Stimulated activated naive CD4-positive, alpha-beta T cell (primary cell): Measurements from ENCODE around the gene STAG2.
"Not testable (repeated sequence)": the region's sequence is repeated elsewhere in the genome, so short reads cannot be mapped to it uniquely, and the experiment has no call there.

Experiments used
- DNase-seq, 6 experiments: peaks; one replicate each; lab custom pipeline; 2025; lab: John Stamatoyannopoulos, UW

The STAG2 gene

DNA sequence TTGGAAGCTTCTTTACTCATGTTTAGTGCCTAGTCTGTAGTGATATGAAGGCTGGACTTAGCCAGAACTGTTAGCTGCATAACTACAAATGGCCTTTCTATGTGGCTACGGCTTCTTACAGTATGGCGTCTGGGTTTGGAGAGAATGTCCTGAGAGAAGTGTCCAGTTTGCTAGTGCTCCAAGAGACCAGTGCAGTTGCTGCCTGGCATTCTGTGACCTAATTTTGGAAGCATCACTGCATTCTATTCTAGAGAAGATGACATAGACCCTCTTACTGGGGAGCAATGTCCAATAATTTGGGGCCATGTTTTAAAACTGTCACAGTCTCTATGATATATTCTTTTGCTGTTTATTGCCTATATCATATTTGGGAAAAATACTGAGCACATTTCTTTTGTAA is 74.2 kb downstream of the STAG2 start:
- no peak for DNase-seq

DNA sequence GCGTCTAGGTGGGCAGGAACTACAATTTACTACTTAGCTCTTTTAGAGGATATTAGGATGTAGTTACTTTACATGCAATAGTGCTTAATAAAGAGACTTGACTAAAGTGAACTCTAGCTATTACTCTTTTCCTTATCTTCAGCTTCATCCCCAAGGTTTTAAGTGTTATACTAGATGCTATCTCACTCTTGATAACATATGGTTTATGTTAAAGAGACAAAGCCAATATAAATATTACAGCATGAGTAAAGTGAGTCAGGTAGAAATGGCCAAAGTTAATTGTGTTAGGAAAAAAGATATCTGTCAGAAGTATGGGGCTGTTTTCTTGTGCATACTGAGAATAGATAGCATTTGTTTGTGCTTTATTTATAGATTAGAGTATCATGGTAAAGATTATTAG is 80.5 kb downstream of the STAG2 start:
- DNase-seq, result no peak

DNA sequence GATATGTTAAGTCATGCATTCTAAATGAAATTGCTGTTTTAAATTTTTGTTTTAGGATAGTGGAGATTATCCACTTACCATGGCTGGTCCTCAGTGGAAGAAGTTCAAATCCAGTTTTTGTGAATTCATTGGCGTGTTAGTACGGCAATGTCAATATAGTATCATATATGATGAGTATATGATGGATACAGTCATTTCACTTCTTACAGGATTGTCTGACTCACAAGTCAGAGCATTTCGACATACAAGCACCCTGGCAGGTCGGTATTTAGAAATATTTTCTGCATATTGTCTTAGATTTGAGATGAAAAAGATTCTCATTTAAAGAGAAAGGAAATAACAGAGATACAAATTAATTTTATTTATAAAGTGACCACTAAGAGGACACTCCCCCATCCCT is 83.6 kb downstream of the STAG2 start:
- DNase-seq, result no peak

DNA sequence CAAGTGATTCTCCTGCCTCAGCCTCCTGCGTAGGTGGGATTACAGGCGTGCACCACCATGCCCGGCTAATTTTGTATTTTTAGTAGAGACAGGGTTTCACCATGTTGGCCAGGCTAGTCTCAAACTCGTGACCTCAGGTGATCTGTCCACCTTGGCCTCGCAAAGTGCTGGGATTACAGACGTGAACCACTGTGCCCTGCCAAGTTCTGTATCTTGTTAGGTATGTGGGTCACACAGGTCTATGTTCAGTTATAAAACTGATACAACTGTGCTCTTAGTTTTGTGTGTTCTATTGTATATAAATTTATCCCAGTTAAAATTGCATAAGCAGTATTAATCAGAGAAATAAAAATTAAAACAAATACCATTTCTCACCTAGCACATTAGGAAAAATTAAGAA is 122.9 kb downstream of the STAG2 start:
- DNase-seq, result not testable (repeated sequence)

DNA sequence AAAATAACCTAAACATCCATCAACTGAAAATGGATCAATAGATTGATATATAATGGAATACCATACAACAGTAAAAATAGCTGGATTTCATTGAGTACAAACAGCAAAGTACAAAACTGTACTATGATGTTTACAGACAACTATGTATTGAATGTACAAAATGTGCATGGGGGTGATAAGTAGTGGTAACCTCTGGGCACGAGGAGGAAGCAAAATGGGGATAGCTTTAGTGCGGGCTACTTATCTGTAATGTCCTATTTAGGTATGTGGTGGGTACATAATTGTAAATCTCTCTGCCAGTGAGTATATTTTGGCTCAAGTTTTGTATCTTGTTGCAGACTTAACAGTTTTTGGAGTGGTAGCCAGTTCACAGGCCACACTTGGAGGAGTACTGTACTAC is 123.6 kb downstream of the STAG2 start:
- no peak for DNase-seq

DNA sequence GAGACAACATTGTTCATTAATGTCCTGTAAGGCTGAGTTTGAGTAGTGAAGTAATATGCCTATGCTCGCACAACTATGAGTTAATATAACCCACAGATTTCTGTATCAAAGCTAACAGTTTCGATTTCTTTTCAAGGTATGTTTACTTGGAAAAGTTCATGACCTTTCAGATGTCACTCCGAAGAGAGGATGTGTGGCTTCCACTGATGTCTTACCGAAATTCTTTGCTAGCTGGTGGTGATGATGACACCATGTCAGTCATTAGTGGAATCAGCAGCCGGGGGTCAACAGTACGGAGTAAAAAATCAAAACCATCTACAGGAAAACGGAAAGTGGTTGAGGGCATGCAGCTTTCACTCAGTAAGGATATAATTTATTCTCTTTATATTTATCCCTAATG is 124.9 kb downstream of the STAG2 start:
- DNase-seq, result peak in 5 of 6 experiments; percentile 1 to 65 (median 57)

DNA sequence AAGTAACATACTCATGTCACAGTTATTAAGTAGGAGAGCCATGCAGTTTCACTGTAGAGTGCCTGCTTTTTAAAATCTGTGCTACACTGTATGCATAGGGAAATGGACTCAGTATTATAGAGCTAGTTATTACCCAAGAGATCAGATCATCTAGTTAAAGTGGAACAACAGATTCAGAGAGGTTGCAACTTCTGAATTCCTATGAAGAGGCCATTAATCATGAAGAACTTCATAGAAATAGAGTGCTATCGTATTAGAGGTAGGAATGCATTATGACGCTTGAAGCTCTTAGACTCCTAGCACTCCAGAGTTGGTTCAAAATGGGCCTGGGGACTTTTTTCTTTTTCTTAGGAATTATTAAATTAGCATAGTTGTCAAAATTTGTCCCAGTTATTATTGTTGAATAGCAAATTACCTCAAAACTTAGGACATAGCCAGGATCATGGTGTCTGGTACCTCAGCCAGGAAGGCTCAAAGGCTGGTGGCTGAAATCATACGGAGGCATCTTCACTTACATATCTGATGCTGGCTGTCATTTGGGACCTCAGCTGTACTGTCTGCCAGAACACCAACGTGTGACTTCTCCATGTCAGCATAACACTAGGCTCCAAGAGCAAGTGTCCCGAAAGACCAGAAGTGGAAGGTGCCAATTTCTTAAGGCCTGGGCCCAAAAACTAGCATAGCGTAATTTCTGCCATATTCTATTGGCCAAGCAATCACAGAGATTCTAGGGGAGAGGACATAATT is 125.7 kb downstream of the STAG2 start:
- DNase-seq, result no peak

DNA sequence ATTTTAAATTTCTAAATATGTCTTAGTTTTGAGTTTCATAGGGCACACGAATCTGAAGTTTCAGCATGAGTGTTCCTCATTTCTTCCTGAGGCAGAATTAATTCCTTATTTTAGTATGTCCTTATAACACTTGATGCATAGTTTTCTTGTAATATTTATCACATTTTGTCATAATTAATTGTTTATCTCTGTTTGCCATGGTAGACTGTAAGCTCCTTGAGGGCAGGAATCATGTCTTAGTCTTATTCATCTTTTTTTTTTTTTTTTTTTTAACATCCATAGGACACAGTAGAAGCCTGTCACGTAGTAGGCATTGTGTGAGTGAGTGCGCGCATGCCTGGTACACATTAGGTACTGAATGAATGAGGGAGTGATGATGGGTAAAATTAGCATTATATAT is 131.7 kb downstream of the STAG2 start:
- no peak for DNase-seq

DNA sequence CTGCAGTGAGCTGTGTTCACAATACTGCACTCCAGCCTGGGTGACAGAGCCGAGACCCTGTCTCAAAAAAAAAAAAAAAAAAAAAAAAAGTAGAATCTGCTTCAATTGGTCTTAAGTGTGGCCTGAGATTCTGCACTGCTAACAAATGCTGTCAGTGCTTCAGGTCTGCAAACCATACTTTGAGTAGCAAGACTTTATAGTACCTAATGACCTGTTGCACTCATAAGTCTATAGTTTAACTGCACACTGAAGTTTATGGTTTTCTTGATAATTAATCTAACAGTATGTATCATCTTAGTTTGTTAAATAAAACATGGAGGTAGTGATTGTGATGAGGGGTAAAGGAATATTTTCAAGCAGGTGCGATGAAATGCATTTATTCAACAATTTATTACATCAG is 135.6 kb downstream of the STAG2 start:
- DNase-seq, result no peak

DNA sequence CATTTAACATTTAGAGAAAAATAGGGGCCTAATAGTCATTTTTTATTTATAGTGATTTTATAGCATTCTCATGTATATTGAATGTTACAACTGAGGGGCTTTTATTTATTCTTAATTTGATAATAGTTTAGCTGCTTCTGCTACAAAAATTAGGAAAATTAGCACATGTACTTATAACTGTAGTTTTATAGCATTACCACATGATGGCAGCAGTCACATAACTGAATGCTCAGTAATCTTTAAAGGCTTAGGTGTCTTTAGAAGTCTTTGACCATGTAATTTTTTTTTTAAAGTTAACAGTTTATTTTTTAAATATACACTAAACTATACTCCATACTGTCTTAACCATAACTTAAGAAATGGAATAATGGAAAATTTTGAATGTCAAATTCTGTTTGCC is 136.6 kb downstream of the STAG2 start:
- DNase-seq, result peak in 2 of 6 experiments; percentile 9 to 14

DNA sequence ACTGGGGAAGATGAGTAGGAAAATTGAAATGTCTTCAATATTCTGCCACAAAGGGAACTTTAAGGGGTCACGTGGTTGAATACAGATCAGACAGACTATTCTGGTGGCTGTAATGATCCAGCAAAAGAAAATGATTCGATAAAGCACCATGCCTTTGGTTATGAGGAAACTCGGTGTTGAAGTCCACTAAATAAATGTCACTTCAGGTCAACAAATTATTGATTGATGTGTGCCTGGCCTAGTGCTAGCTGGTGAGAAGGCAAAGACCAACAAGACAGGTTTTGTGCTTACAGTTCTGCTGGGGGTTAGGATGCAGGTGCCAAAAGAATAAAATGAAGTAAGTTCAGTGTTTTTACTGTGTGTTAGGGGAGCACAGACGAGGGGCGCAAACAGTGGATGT is 142.5 kb downstream of the STAG2 start:
- DNase-seq, result no peak

DNA sequence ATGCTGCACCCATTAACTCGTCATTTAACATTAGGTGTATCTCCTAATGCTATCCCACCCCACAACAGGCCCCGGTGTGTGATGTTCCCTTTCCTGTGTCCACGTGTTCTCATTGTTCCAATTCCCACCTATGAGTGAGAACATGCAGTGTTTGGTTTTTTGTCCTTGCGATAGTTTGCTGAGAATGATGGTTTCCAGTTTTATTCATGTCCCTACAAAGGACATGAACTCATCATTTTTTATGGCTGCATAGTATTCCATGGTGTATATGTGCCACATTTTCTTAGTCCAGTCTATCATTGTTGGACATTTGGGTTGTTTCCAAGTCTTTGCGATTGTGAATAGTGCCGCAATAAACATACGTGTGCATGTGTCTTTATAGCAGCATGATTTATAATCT is 143.0 kb downstream of the STAG2 start:
- DNase-seq, result not testable (repeated sequence)

DNA sequence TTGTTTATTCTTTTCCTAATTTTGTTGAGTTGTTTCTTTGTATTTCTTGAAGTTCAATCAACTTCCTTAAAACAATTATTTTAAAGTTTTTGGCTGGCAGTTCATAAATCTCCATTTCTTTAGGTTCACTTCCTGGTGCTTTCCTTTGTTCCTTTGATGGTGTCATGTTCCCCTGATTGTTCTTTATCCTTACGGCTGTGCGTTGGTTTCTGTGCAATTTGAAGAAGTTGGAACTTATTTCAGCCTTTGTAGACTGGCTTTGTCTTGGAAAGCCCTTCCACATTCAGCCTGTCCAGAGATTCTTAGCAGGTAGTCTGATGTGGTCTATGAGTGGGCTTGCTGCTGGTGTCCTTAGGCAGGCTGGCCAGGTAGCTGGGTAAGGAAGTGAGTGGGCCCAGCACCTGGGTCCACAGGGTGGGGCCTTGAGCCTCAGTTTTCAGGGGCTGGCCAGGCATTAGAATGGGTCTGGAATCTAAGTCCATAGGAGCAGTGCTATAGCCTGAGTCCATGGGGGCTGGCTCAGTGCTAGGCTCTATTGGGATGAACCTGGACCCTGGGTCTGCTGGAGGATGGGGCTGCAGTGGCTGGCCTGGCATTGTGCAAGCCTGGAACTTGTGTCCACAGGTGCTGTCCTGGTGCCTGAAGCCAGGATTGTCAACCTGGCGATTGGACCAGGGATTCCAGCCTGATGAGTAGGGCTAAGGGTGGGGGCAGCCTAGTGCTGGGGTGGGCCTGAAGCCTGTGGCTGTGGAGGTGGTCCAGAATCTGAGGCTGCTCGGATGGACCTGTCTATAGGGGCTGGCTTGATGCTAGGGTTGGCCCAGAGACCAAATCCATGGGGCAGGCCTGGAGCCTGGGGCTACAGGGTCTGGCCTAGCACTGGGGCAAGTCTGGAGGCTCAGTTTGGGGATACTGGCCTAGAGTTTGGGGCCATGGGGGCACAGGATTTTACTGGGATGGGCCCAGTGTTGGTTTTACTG is 152.4 kb downstream of the STAG2 start:
- DNase-seq, result no peak

DNA sequence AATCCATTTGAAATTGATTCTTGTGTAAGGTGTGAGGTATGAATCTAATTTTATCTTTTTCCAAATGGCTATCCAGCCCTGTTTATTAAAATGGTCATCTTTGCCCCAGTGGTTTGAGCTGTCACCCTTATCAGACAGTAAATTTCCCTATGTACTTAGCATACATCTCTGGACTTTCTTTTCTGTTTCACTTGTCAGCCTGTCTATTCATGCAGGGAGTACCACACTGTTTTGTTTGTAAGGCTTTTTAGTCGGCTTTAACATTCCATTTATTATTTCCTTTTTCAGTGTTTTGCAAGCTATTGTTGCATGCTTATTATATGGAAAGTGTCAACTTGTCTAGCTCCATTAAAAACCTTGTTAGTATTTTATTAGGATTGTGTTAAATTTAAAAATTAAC is 155.8 kb downstream of the STAG2 start:
- DNase-seq, result no peak

DNA sequence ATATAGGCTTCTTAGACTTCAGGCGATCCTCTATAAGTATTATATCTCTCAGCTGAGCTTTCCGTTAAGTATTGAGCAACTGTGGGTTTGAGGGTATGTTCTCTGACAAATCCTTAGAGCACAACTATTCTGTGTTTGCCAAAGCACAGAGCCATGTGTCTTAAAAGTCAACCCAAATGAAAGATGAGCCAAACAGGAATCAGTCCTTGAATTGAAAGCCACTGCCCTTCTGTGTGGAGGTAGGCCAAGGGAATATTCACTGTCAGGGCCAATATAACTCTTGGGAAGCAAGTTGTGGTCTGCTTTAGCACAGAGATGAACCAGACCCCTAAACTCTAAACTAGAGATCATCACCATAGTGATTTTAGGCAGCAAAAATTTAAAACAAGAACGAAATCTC is 164.0 kb downstream of the STAG2 start:
- DNase-seq, result no peak

DNA sequence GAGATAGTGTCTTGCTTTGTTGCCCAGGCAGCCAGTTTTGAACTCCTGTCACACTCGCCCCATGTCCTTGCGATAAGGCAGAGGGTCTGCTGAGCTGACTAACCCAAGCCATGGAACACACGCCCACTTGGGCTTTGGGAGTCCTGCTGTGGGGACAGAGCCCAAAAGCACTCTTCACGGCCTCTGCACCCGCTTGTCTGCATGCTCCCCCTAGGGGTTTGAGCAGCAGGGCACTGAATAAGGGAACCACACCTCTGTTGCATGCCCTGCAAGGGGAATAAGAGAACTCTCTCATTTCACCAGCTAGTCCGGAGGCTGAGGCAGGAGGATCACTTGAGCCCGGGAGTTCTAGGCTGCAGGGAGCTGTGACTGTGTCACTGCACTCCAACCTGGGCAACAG is 166.0 kb downstream of the STAG2 start:
- DNase-seq, result no peak

DNA sequence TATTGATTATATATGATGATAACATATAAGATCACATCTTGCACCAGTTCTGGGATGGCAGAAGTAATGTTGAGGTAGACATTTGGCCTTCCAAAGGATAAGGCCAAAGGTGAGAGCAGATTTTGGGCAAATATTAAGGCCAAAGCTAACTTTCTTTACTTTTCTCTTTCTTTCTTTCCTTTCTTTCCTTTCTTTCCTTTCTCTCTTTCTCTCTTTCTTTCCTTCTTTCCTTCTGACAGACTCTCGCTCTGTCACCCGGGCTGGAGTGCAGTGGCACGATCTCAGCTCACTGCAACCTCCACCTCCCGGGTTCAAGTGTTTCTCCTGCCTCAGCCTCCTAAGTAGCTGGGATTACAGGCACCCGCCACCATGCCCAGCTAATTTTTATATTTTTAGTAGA is 170.9 kb downstream of the STAG2 start:
- not testable (repeated sequence) for DNase-seq

DNA sequence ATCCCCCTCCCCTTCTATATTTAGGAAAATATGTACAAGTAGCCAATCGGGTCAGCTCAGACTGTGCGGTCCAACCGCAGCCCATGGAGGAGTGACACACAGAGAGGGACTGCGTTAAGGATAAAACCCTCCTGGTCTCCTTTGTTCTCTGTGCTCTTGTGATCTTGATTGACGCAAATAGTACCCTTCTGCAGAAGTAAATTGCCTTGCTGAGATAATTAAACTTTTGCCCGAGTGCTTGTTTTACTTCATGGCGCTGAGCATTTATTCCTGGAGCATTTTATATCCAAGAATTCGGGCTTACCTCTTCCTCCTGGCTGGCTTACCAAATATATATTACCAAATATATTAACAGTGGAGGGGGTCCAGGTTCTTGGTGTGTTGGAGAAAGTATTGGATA is 184.2 kb downstream of the STAG2 start:
- no peak for DNase-seq

DNA sequence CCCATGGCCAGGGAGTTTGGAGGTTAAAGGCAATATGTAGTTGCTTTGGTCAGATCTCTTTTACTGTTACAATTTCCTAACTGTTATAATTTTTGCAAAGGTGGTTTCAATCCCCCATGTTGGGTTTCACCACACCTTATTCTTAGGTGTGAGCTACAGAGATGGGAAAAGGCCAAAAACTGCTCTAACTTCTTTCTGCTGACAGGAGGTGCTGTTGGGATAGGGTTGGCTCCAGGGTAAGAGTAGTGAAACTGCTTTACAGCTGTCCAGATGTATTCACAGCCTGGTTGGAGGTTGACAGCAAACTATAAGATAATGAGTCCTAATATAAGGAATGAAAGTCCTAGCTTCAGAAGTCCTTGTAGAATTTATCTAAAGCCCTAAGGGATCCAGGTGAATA is 189.7 kb downstream of the STAG2 start:
- DNase-seq, result no peak
